SK-N-SH (cell line): ENCODE measurements around the gene RAB6B. TPM values are rescaled to one million over a fixed set of nuclear protein-coding genes. Genes with fewer than 3 reads are reported as not detected.

Experiments
- CTCF ChIA-PET: fragments of 300-600, 350-600 bp; formaldehyde crosslinking; extraction: SDS; loops from one replicate; lab custom pipeline; 2021; lab: Yijun Ruan, JAX
- POLR2A ChIA-PET: fragments of 350-600 bp; sonication (Branson Sonifier 250); formaldehyde crosslinking; extraction: SDS; loops from one replicate; lab custom pipeline; 2020; ENCODE audit warnings: antibody characterized with exemption, inconsistent platforms; lab: Yijun Ruan, JAX
- DNase-seq: peaks from one replicate; pipeline ENCODE4 v3.0.0; 2012
- H2AFZ ChIP-seq: fragments of 200-600 bp; sonication (generic); 2 replicates; pipeline ENCODE4 v1.8.1; 2016; ENCODE audit warnings: antibody characterized with exemption, mild to moderate bottlenecking, low read depth
- H3F3A ChIP-seq: fragments of 200-600 bp; sonication (generic); replicated peaks from 2 replicates; pipeline ENCODE3; 2016; ENCODE audit warnings: antibody characterized with exemption, mild to moderate bottlenecking; ENCODE audit not compliant: insufficient read depth
- H3K27ac ChIP-seq, 2 experiments: fragments of 200-500 bp in 1 of 2; fragments of 200-600 bp in 1 of 2; sonication (Bioruptor generic) in 1 of 2; sonication (generic), shearing (Covaris generic) in 1 of 2; 2 replicates each; pipeline versions ENCODE4 v1.5.1 to v1.6.1; 2014 to 2016; ENCODE audit warnings: low read depth in 2 of 2, inconsistent platforms in 1 of 2, low read length in 1 of 2, mild to moderate bottlenecking in 1 of 2, mixed read lengths in 1 of 2
- H3K27me3 ChIP-seq: fragments of 200-600 bp; sonication (generic), shearing (Covaris generic); 2 replicates; pipeline ENCODE4 v1.6.1; 2016; ENCODE audit warnings: mixed run types; ENCODE audit not compliant: insufficient read depth
- H3K36me3 ChIP-seq, 2 experiments: fragments of 200-500 bp in 1 of 2; fragments of 200-600 bp in 1 of 2; sonication (Bioruptor generic) in 1 of 2; sonication (generic) in 1 of 2; replicated peaks in 1 of 2; 2 replicates each; pipeline versions ENCODE3 to v1.5.1; 2014 to 2016; ENCODE audit warnings: low read length in 1 of 2, mild to moderate bottlenecking in 1 of 2; ENCODE audit not compliant: insufficient read depth in 2 of 2, control insufficient read depth in 1 of 2
- H3K4me1 ChIP-seq, 2 experiments: fragments of 200-500 bp in 1 of 2; fragments of 200-600 bp in 1 of 2; sonication (Bioruptor generic) in 1 of 2; sonication (generic), shearing (Covaris generic) in 1 of 2; 2 replicates each; pipeline versions ENCODE4 v1.5.1 to v1.6.1; 2014 to 2016; ENCODE audit warnings: low read depth in 1 of 2, low read length in 1 of 2, mixed run types in 1 of 2; ENCODE audit not compliant: insufficient read depth in 2 of 2, control insufficient read depth in 1 of 2
- H3K4me2 ChIP-seq: fragments of 200-600 bp; sonication (generic), shearing (Covaris generic); 2 replicates; pipeline ENCODE4 v1.6.1; 2017; ENCODE audit warnings: mixed run types
- H3K4me3 ChIP-seq, 2 experiments: fragments of 200-500 bp in 1 of 2; fragments of 200-600 bp in 1 of 2; sonication (Bioruptor generic) in 1 of 2; sonication (generic), shearing (Covaris generic) in 1 of 2; 2 replicates each; pipeline versions ENCODE4 v1.5.1 to v1.8.1; 2014 to 2016; ENCODE audit warnings: low read depth in 2 of 2, inconsistent platforms in 1 of 2, low read length in 1 of 2, mild to moderate bottlenecking in 1 of 2, mixed read lengths in 1 of 2, moderate library complexity in 1 of 2
- H3K79me2 ChIP-seq: fragments of 200-600 bp; sonication (generic); 2 replicates; pipeline ENCODE4 v1.8.1; 2017; ENCODE audit warnings: mild to moderate bottlenecking; ENCODE audit not compliant: insufficient read depth
- H3K9ac ChIP-seq: fragments of 200-600 bp; sonication (generic); 2 replicates; pipeline ENCODE4 v1.6.1; 2017; ENCODE audit warnings: mixed run types
- H3K9me2 ChIP-seq: fragments of 200-600 bp; sonication (generic); 2 replicates; pipeline ENCODE4 v1.6.1; 2017; ENCODE audit warnings: mixed run types
- H3K9me3 ChIP-seq: fragments of 200-600 bp; sonication (generic); 2 replicates; pipeline ENCODE4 v1.6.1; 2017; ENCODE audit warnings: mixed run types, mild to moderate bottlenecking, moderate library complexity
- H4K20me1 ChIP-seq: fragments of 200-600 bp; sonication (generic); 2 replicates; pipeline ENCODE4 v1.6.1; 2017; ENCODE audit warnings: mild to moderate bottlenecking, mixed run types; ENCODE audit not compliant: insufficient read depth
- CTCF ChIP-seq: fragments of 200-600 bp; sonication (generic); IDR thresholded peaks from 2 replicates; pipeline ENCODE4 v1.6.1; 2017; ENCODE audit warnings: antibody characterized with exemption, mild to moderate bottlenecking, moderate library complexity
- EP300 ChIP-seq, 2 experiments: IDR thresholded peaks; 2 replicates each; pipeline versions ENCODE4 v1.4.0 to v1.6.1; 2012; ENCODE audit warnings: borderline replicate concordance in 1 of 2, low read depth in 1 of 2, low read length in 1 of 2
- EZH2phosphoT487 ChIP-seq: fragments of 200-600 bp; sonication (generic); IDR thresholded peaks from 2 replicates; pipeline ENCODE4 v1.6.1; 2017; ENCODE audit warnings: low read depth, mixed run types, mild to moderate bottlenecking, antibody characterized with exemption, moderate library complexity, borderline replicate concordance
- FOXM1 ChIP-seq: IDR thresholded peaks from 2 replicates; pipeline ENCODE4 v1.4.0; 2012; ENCODE audit warnings: low read depth, mild to moderate bottlenecking
- GATA2 ChIP-seq: sonication (generic); formaldehyde crosslinking; IDR thresholded peaks from 2 replicates; pipeline ENCODE4 v1.5.0; 2020; ENCODE audit warnings: mild to moderate bottlenecking, missing genetic modification reagents
- JUND ChIP-seq: IDR thresholded peaks from 2 replicates; pipeline ENCODE4 v1.4.0; 2012
- MEF2A ChIP-seq: IDR thresholded peaks from 2 replicates; pipeline ENCODE4 v1.4.0; 2012; ENCODE audit warnings: low read depth, borderline replicate concordance
- MXI1 ChIP-seq: IDR thresholded peaks from 2 replicates; pipeline ENCODE4 v1.6.1; 2012; ENCODE audit warnings: mild to moderate bottlenecking, low read depth, low read length, improper control_type of control experiment
- NFIC ChIP-seq: IDR thresholded peaks from 2 replicates; pipeline ENCODE4 v1.4.0; 2012; ENCODE audit warnings: borderline replicate concordance
- PBX3 ChIP-seq: IDR thresholded peaks from 2 replicates; pipeline ENCODE4; 2012
- POLR2AphosphoS5 ChIP-seq: IDR thresholded peaks from 2 replicates; pipeline ENCODE4 v1.6.1; 2012; ENCODE audit warnings: low read depth, low read length
- RXRA ChIP-seq: IDR thresholded peaks from 2 replicates; pipeline ENCODE4 v1.4.0; 2012; ENCODE audit warnings: low read depth, mild to moderate bottlenecking, borderline replicate concordance
- SMC3 ChIP-seq: IDR thresholded peaks from 2 replicates; pipeline ENCODE4 v1.6.1; 2012; ENCODE audit warnings: low read depth, low read length, improper control_type of control experiment
- TEAD4 ChIP-seq: IDR thresholded peaks from 2 replicates; pipeline ENCODE4 v1.4.0; 2012; ENCODE audit warnings: mild to moderate bottlenecking, borderline replicate concordance; ENCODE audit not compliant: insufficient read depth
- USF2 ChIP-seq: fragments of 150-350 bp; IDR thresholded peaks from 2 replicates; pipeline ENCODE4 v1.6.1; 2017; ENCODE audit warnings: antibody characterized with exemption, low read length, low read depth, borderline replicate concordance
- ZBTB33 ChIP-seq: IDR thresholded peaks from 2 replicates; pipeline ENCODE4 v1.4.0; 2012; ENCODE audit warnings: low read depth, borderline replicate concordance
- WGBS: methylation state at CpG from one replicate; pipeline ENCODE4 v1.1.6; 2017; ENCODE audit warnings: low lambda C conversion rate; 5-methylcytosine and 5-hydroxymethylcytosine counted together
- polyA plus RNA-seq, 3 experiments: library from polyadenylated mRNA; depleted of rRNA; stranded (reverse); fragments of >200 nt; gene quantifications; 2 replicates each; pipeline ENCODE4 v1.2.3, GENCODE V29; 2012

The RAB6B gene
- polyA plus RNA-seq, 1 of the 3 experiments (the other 2 are of a cell fraction), result 9.3 TPM

- no peaks in the 10 kb centered on the region for H3K9me3 ChIP-seq
- H3K4me1 ChIP-seq, result no peaks in the 10 kb centered on the region
- ChIA-PET CTCF (interaction anchor here (0.7 kb wide), 1 partner anchor 1133 kb away, joined by 3 read pairs; no protein-coding TSS in a partner anchor), POLR2A (no interaction called here)
- H3K36me3 ChIP-seq, result no peaks in the 10 kb centered on the region
- H3F3A ChIP-seq, result no peaks in the 10 kb centered on the region
- H3K27me3 ChIP-seq, result no peaks in the 10 kb centered on the region
- no peak overlapping the region for H3K4me3 ChIP-seq
- no peak overlapping the region for H2AFZ ChIP-seq
- no peak overlapping the region for H3K27ac ChIP-seq
- no peaks in the 10 kb centered on the region for H3K79me2 ChIP-seq
- WGBS, result 78% methylated on average over 7 of the region's 32 CpGs
- no peaks in the 10 kb centered on the region for H3K9me2 ChIP-seq
- TF ChIP-seq POLR2AphosphoS5, result no peak
- no peak for TF ChIP-seq TEAD4
- TF ChIP-seq USF2, result no peak
- no peak for TF ChIP-seq FOXM1
- no peak overlapping the region for H3K9ac ChIP-seq
- no peak overlapping the region for H3K4me2 ChIP-seq
- no peak for DNase-seq
- H4K20me1 ChIP-seq, result no peaks in the 10 kb centered on the region
These were observed 111.9 kb downstream of the RAB6B start for GRCh38 chr3:133783762-133784161.

GRCh38 chr3:133782454-133782853 is 113.2 kb downstream of the RAB6B start:
- Histone ChIP-seq H3K79me2 (no peaks in the 10 kb centered on the region), H3K27me3 (no peaks in the 10 kb centered on the region), H3K9me3 (no peaks in the 10 kb centered on the region)
- POLR2A ChIA-PET, result no interaction called here
- TF ChIP-seq NFIC (no peak), GATA2 (CRISPR knock-in tag) (no peak)
- TF ChIP-seq, all 33 proteins: peak for 0
- Histone ChIP-seq H3K4me2 (no peak overlapping the region), H3F3A (no peaks in the 10 kb centered on the region), H3K9me2 (no peaks in the 10 kb centered on the region), H2AFZ (no peak overlapping the region), H3K27ac (no peak overlapping the region), H3K4me1 (no peaks in the 10 kb centered on the region), H4K20me1 (no peaks in the 10 kb centered on the region), H3K4me3 (no peak overlapping the region), H3K36me3 (no peaks in the 10 kb centered on the region), H3K9ac (no peak overlapping the region)
- WGBS, result 28% methylated on average over 2 of the region's 2 CpGs
- DNase-seq, result no peak
- CTCF ChIA-PET, result no interaction called here

- CTCF ChIA-PET, result no interaction called here
- no peak overlapping the region for H3K4me3 ChIP-seq
- no peak for TF ChIP-seq ZBTB33
- no peak for TF ChIP-seq SMC3
- no peak for TF ChIP-seq MEF2A
- no peak for TF ChIP-seq CTCF
- no peak for TF ChIP-seq FOXM1
- TF ChIP-seq MXI1, result no peak
- TF ChIP-seq RXRA, result no peak
- no peak for TF ChIP-seq PBX3
- no peak for TF ChIP-seq USF2
- no peak for TF ChIP-seq JUND
- no peak for TF ChIP-seq NFIC
- no peak for TF ChIP-seq GATA2 (CRISPR knock-in tag)
- no peak for TF ChIP-seq EZH2phosphoT487
- no peak for TF ChIP-seq EP300 (IDR thresholded peaks at IDR 0.05; ENCODE audit: borderline replicate concordance in 1 of 2, low read depth in 1 of 2, low read length in 1 of 2)
These were observed 114.1 kb downstream of the RAB6B start for GRCh38 chr3:133781570-133781969.

More at GRCh38 chr3:133781570-133781969, 114.1 kb downstream of the RAB6B start:
- POLR2A ChIA-PET, result no interaction called here
- Histone ChIP-seq H3F3A (no peaks in the 10 kb centered on the region), H3K36me3 (no peaks in the 10 kb centered on the region), H3K27me3 (no peaks in the 10 kb centered on the region), H3K4me2 (no peak overlapping the region), H3K9me3 (no peaks in the 10 kb centered on the region), H3K79me2 (no peaks in the 10 kb centered on the region), H3K4me1 (no peaks in the 10 kb centered on the region), H3K27ac (no peak overlapping the region), H3K9ac (no peak overlapping the region), H3K9me2 (no peaks in the 10 kb centered on the region), H4K20me1 (no peaks in the 10 kb centered on the region), H2AFZ (no peak overlapping the region)
- no peak for DNase-seq
